Immature natural killer cell (primary cell): ENCODE measurements around the gene LUZP2. TPM values are rescaled to one million over a fixed set of nuclear protein-coding genes. Genes with fewer than 3 reads are reported as not detected.
A peak's percentile ranks its signal among the peaks of the same experiment; 100 is the strongest.

Experiments
- DNase-seq, 3 donors: peaks; one replicate each; pipeline ENCODE4 v3.0.0; 2022; ENCODE audit warnings: mixed read lengths in 1 of 3
- H3K27ac Mint-ChIP-seq, 6 donors: one replicate each; pipeline ENCODE4 v1.8.0; 2020; ENCODE audit warnings: mixed read lengths in 6 of 6, mild to moderate bottlenecking in 5 of 6, inconsistent platforms in 4 of 6, moderate library complexity in 3 of 6
- H3K27me3 Mint-ChIP-seq, 3 donors: one replicate each; pipeline ENCODE4 v1.8.0; 2020 to 2021; ENCODE audit warnings: low read depth in 3 of 3, mild to moderate bottlenecking in 3 of 3, mixed read lengths in 3 of 3, moderate library complexity in 3 of 3, inconsistent platforms in 1 of 3
- H3K36me3 Mint-ChIP-seq, 3 donors: one replicate each; pipeline ENCODE4 v1.8.0; 2020; ENCODE audit warnings: mixed read lengths in 3 of 3, inconsistent platforms in 2 of 3, mild to moderate bottlenecking in 2 of 3
- H3K4me1 Mint-ChIP-seq, 2 donors: one replicate each; pipeline ENCODE4 v1.8.0; 2020; ENCODE audit warnings: inconsistent platforms in 2 of 2, mild to moderate bottlenecking in 2 of 2, mixed read lengths in 2 of 2, moderate library complexity in 1 of 2
- H3K4me3 Mint-ChIP-seq, 5 donors: one replicate each; pipeline ENCODE4 v1.8.0; 2020; ENCODE audit warnings: mild to moderate bottlenecking in 5 of 5, mixed read lengths in 5 of 5, inconsistent platforms in 3 of 5, moderate library complexity in 3 of 5
- H3K9me3 Mint-ChIP-seq, 6 donors: one replicate each; pipeline ENCODE4 v1.8.0; 2020; ENCODE audit warnings: mild to moderate bottlenecking in 6 of 6, mixed read lengths in 6 of 6, inconsistent platforms in 4 of 6, moderate library complexity in 3 of 6
- polyA plus RNA-seq, 3 donors: library from polyadenylated mRNA; unstranded; fragments of 300-500 nt; fragmentation: Illumina TruSeq; gene quantifications; one replicate each; pipeline ENCODE4 v1.2.3, GENCODE V29; 2021

The LUZP2 gene
- not detected for polyA plus RNA-seq

- Mint-ChIP-seq H3K4me1 (peaks cover 2 to 7% of the 10 kb centered on the region in 2 donors), H3K4me3 (peak within 1 kb of the TSS in 4 of 5 donors; percentile 22 to 61 (median 33))
- no peak for DNase-seq
Measured at GRCh38 chr11:24496736-24497725, at the start of gene LUZP2. Gene LUZP2 (plus strand): TSS chr11:24497053.

GRCh38 chr11:24453129-24453718, 43.6 kb upstream of the LUZP2 start:
- Mint-ChIP-seq H3K4me3 (no peak overlapping the region), H3K9me3 (peaks cover 0 to 11% (median 2%) of the 10 kb centered on the region in 6 donors), H3K36me3 (no peaks in the 10 kb centered on the region), H3K4me1 (no peaks in the 10 kb centered on the region), H3K27me3 (peaks cover 1 to 7% (median 4%) of the 10 kb centered on the region in 3 donors), H3K27ac (no peak overlapping the region)
- DNase-seq, result no peak

More at GRCh38 chr11:24496736-24497725, at the start of gene LUZP2:
- H3K27ac Mint-ChIP-seq, result no peak within 1 kb of the TSS
- H3K9me3 Mint-ChIP-seq, result peaks cover 0 to 8% (median 0%) of the 10 kb centered on the region in 6 donors
- H3K36me3 Mint-ChIP-seq, result no peaks in the 10 kb centered on the region
- H3K27me3 Mint-ChIP-seq, result peaks cover 2 to 9% (median 9%) of the 10 kb centered on the region in 3 donors

DNA sequence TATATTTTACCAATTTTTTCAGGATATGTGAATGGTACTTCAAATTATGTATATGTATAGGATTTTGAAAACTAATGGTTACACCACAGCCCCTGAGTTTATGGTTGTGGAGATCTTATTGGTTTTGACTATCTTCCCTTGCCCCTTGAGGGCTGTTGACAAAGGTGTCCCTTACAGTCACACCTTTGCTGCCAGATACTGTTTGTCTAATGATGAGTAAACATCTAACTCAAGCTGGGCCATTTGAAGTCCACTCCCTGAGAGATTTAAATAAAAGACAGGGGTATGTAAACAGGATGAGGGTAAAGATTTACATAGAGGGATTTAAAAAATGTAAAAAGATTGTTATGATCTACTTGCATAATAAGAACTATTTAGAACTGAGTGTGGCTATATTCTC, 38.9 kb upstream of the LUZP2 start:
- H3K4me1 Mint-ChIP-seq, result no peaks in the 10 kb centered on the region

GRCh38 chr11:24470431-24470830, 26.4 kb upstream of the LUZP2 start:
- Mint-ChIP-seq H3K36me3 (no peaks in the 10 kb centered on the region), H3K27ac (no peak overlapping the region), H3K4me1 (no peaks in the 10 kb centered on the region), H3K9me3 (peaks cover 0 to 14% (median 2%) of the 10 kb centered on the region in 6 donors), H3K27me3 (peaks cover 0 to 4% (median 0%) of the 10 kb centered on the region in 3 donors), H3K4me3 (no peak overlapping the region)
- no peak for DNase-seq

More for the DNA sequence above, 38.9 kb upstream of the LUZP2 start:
- no peak overlapping the region for H3K4me3 Mint-ChIP-seq
- peaks cover 0 to 15% (median 7%) of the 10 kb centered on the region in 6 donors for H3K9me3 Mint-ChIP-seq
- H3K27ac Mint-ChIP-seq, result no peak overlapping the region
- DNase-seq, result no peak
- H3K36me3 Mint-ChIP-seq, result no peaks in the 10 kb centered on the region
- H3K27me3 Mint-ChIP-seq, result peaks cover 0 to 3% (median 0%) of the 10 kb centered on the region in 3 donors

DNA sequence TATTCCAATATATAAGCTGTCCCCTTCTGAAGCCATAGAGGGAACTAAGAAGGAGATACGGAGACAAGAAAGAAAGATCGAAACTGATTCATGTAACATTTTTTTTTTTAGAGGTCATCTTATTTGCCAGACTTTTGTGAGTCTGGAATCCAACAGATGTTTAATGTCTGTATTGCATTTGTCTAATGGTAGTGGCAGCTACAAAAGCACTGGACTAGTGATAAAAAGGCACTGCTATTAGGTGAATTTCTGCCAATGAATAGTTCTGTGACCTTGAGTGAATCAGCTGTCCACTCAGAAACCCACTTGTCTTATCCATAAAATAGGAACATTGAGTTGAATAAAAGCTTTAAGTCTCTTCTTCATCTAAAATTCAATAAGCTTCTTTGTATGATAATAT, 25.8 kb upstream of the LUZP2 start:
- H3K27me3 Mint-ChIP-seq, result peaks cover 0 to 4% (median 0%) of the 10 kb centered on the region in 3 donors
- no peak overlapping the region for H3K4me3 Mint-ChIP-seq
- H3K4me1 Mint-ChIP-seq, result no peaks in the 10 kb centered on the region
- no peak overlapping the region for H3K27ac Mint-ChIP-seq
- DNase-seq, result no peak
- peaks cover 0 to 14% (median 3%) of the 10 kb centered on the region in 6 donors for H3K9me3 Mint-ChIP-seq
- H3K36me3 Mint-ChIP-seq, result no peaks in the 10 kb centered on the region

DNA sequence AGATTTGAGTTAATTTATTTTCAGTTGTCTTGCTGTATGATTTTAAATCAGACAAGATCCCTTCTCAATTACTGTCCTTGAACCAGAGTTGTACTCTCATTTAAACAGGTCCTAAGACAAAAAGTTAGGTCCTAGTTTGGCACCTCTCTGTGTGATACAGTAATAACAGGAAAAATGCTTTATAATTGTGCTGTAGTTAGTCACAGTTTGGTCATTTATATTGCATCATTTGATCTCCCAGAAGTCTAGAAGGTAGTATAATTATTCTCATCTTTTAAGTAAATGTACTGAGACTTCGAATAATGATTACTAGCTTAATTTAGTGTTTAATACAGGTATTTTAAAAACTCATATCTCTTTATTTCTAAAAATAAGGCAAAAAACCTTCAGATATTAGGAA, 18.1 kb upstream of the LUZP2 start:
- peaks cover 0 to 2% (median 0%) of the 10 kb centered on the region in 3 donors for H3K27me3 Mint-ChIP-seq
- no peak overlapping the region for H3K4me3 Mint-ChIP-seq
- no peak for DNase-seq
- H3K36me3 Mint-ChIP-seq, result no peaks in the 10 kb centered on the region
- peaks cover 0 to 13% (median 3%) of the 10 kb centered on the region in 6 donors for H3K9me3 Mint-ChIP-seq
- H3K4me1 Mint-ChIP-seq, result no peaks in the 10 kb centered on the region
- no peak overlapping the region for H3K27ac Mint-ChIP-seq

GRCh38 chr11:24489477-24489876, 7.4 kb upstream of the LUZP2 start:
- no peak overlapping the region for H3K4me3 Mint-ChIP-seq
- peaks cover 0 to 7% (median 5%) of the 10 kb centered on the region in 6 donors for H3K9me3 Mint-ChIP-seq
- H3K27me3 Mint-ChIP-seq, result peaks cover 0 to 3% (median 0%) of the 10 kb centered on the region in 3 donors
- H3K36me3 Mint-ChIP-seq, result peaks cover 0 to 3% (median 0%) of the 10 kb centered on the region in 3 donors
- no peaks in the 10 kb centered on the region for H3K4me1 Mint-ChIP-seq
- DNase-seq, result no peak
- no peak overlapping the region for H3K27ac Mint-ChIP-seq

- no peak for DNase-seq
- Mint-ChIP-seq H3K27me3 (peaks cover 2 to 9% (median 9%) of the 10 kb centered on the region in 3 donors), H3K36me3 (no peaks in the 10 kb centered on the region), H3K27ac (no peak overlapping the region), H3K4me3 (peak overlapping the region in 4 of 5 donors; percentile 22 to 61 (median 33)), H3K4me1 (peaks cover 2 to 7% of the 10 kb centered on the region in 2 donors), H3K9me3 (peaks cover 0 to 9% (median 0%) of the 10 kb centered on the region in 6 donors)
Measured at GRCh38 chr11:24496386-24496735, 492 bp upstream of the LUZP2 start.

DNA sequence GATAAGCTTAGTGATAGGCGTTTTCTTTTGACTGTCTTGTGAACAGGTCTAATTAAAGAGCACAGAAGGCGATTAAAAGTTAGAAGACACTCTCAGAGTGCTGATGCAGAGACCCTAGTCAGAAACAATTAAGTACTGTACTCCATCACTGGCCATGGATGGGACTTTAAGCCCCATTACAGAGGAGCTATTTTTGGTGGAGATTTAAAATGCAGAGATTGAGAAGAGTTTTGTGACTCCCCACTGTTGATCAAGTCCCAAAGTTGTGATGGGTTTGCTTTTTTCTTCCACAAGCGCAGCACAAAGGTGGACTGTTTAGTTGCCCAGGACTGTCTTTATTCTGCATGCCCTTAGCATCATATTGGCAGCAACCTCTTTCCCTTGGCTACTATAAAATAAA, 978 bp downstream of the LUZP2 start:
- no peak for DNase-seq
- Mint-ChIP-seq H3K36me3 (no peaks in the 10 kb centered on the region), H3K4me3 (no peak overlapping the region), H3K27me3 (peaks cover 2 to 9% (median 9%) of the 10 kb centered on the region in 3 donors), H3K9me3 (peaks cover 0 to 6% (median 0%) of the 10 kb centered on the region in 6 donors), H3K27ac (no peak overlapping the region), H3K4me1 (peaks cover 2 to 7% of the 10 kb centered on the region in 2 donors)

DNA sequence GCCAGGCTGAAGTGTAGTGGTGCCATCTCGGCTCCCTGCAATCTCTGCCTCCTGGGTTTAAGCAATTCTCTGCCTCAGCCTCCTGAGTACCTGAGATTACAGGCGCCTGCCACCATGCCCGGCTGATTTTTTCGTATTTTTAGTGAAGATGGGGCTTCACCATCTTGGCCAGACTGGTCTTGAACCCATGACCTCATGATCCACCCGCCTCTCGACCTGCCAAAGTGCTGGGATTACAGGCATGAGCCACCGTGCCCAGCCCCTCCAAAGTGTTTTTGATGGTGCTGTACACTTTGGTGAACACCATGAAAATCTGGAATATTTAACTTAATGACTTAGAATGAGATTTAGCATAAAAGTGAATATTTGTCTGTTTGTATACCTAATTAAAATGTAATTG, 5.6 kb downstream of the LUZP2 start:
- Mint-ChIP-seq H3K36me3 (no peaks in the 10 kb centered on the region), H3K4me1 (no peaks in the 10 kb centered on the region), H3K9me3 (peaks cover 0 to 6% (median 0%) of the 10 kb centered on the region in 6 donors), H3K27ac (no peak overlapping the region), H3K27me3 (peaks cover 2 to 7% (median 6%) of the 10 kb centered on the region in 3 donors), H3K4me3 (no peak overlapping the region)
- DNase-seq, result no peak

GRCh38 chr11:24509114-24509513, 12.3 kb downstream of the LUZP2 start:
- Mint-ChIP-seq H3K27me3 (peaks cover 0 to 2% (median 0%) of the 10 kb centered on the region in 3 donors), H3K27ac (no peak overlapping the region), H3K4me1 (no peaks in the 10 kb centered on the region), H3K9me3 (peaks cover 0 to 5% (median 0%) of the 10 kb centered on the region in 6 donors), H3K4me3 (no peak overlapping the region), H3K36me3 (no peaks in the 10 kb centered on the region)
- DNase-seq, result no peak

DNA sequence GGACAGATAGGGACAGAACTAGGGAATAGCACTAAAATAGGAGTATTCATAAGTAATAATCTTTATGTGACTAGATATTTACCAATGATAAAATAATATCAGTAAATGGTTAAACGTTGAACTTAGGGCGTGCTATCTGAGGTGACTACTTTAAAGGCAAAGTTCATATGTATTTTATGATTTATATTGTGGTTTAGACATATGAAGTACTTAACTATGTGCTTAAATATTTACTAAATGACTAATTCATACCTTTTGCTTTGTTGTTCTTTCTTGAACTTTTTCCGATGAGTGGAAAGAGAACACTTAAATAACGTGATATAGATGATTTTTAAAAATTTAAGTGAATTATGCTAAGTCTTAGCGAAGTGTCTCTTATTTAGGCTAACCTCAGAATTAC, 14.7 kb downstream of the LUZP2 start:
- no peaks in the 10 kb centered on the region for H3K4me1 Mint-ChIP-seq
- H3K9me3 Mint-ChIP-seq, result peaks cover 0 to 5% (median 0%) of the 10 kb centered on the region in 6 donors
- DNase-seq, result no peak
- no peak overlapping the region for H3K27ac Mint-ChIP-seq
- peaks cover 0 to 2% (median 0%) of the 10 kb centered on the region in 3 donors for H3K27me3 Mint-ChIP-seq
- no peaks in the 10 kb centered on the region for H3K36me3 Mint-ChIP-seq
- no peak overlapping the region for H3K4me3 Mint-ChIP-seq

GRCh38 chr11:24513479-24514218, 16.8 kb downstream of the LUZP2 start:
- H3K27me3 Mint-ChIP-seq, result peaks cover 0 to 2% (median 0%) of the 10 kb centered on the region in 3 donors
- H3K9me3 Mint-ChIP-seq, result peaks cover 0 to 3% (median 0%) of the 10 kb centered on the region in 6 donors
- no peak for DNase-seq
- H3K36me3 Mint-ChIP-seq, result no peaks in the 10 kb centered on the region
- no peak overlapping the region for H3K27ac Mint-ChIP-seq
- no peak overlapping the region for H3K4me3 Mint-ChIP-seq
- H3K4me1 Mint-ChIP-seq, result no peaks in the 10 kb centered on the region
